ENCODE data around the gene TTLL13. TPM values are rescaled to one million over a fixed set of nuclear protein-coding genes. Genes with fewer than 3 reads are reported as not detected.
A peak's percentile ranks its signal among the peaks of the same experiment; 100 is the strongest.

Gene TTLL13
- polyA plus RNA-seq, 1 of the 3 experiments (the other 2 are of a cell fraction): 0.03 TPM

- 90% methylated on average over 26 of the region's 27 CpGs for WGBS (ENCODE audit: low lambda C conversion rate)
- TF ChIP-seq PBX3 (IDR thresholded peaks at IDR 0.05): no peak
- no peak for TF ChIP-seq GABPA (IDR thresholded peaks at IDR 0.05; ENCODE audit: low read depth)
- TF ChIP-seq SIN3A (IDR thresholded peaks at IDR 0.05; ENCODE audit: borderline replicate concordance, low read depth, low read length): no peak
- no peak; the same call in 1 of the 2 replicates for TF ChIP-seq POLR2AphosphoS5 (IDR thresholded peaks at IDR 0.05; ENCODE audit: low read depth, low read length)
- TF ChIP-seq JUND (IDR thresholded peaks at IDR 0.05): no peak
- TF ChIP-seq EP300 (IDR thresholded peaks at IDR 0.05; ENCODE audit: borderline replicate concordance in 1 of 2, low read depth in 1 of 2, low read length in 1 of 2): no peak
- no peak for TF ChIP-seq TCF12 (IDR thresholded peaks at IDR 0.05)
- no peak for TF ChIP-seq FOXJ3 (CRISPR knock-in tag; IDR thresholded peaks at IDR 0.05)
- TF ChIP-seq RAD21 (IDR thresholded peaks at IDR 0.05; ENCODE audit: low read length): no peak
- TF ChIP-seq GATA2 (CRISPR knock-in tag; IDR thresholded peaks at IDR 0.05): no peak
- TF ChIP-seq MAX (IDR thresholded peaks at IDR 0.05; ENCODE audit: low read depth): no peak
- no peak for TF ChIP-seq MEF2A (IDR thresholded peaks at IDR 0.05; ENCODE audit: borderline replicate concordance, low read depth)
- TF ChIP-seq REST (IDR thresholded peaks at IDR 0.05; ENCODE audit: low read depth, low read length): no peak
- no peak for TF ChIP-seq MXI1 (IDR thresholded peaks at IDR 0.05; ENCODE audit: low read depth, low read length)
- TF ChIP-seq FOXM1 (IDR thresholded peaks at IDR 0.05; ENCODE audit: low read depth): no peak
- no peak for TF ChIP-seq USF2 (IDR thresholded peaks at IDR 0.05; ENCODE audit: borderline replicate concordance, low read depth, low read length)
These were observed 18.0 kb upstream of the TTLL13 start for GRCh38 chr15:90231028-90232017.

More at GRCh38 chr15:90231028-90232017, 18.0 kb upstream of the TTLL13 start:
- H3K4me3 ChIP-seq (ENCODE audit: low read depth in 2 of 2, low read length in 1 of 2): no peak overlapping the region
- H3K79me2 ChIP-seq (ENCODE audit: insufficient read depth): peaks cover 26% of the 10 kb centered on the region
- no peaks in the 10 kb centered on the region for H3K9me2 ChIP-seq
- no peaks in the 10 kb centered on the region for H3F3A ChIP-seq (replicated peaks; ENCODE audit: insufficient read depth)
- no peak overlapping the region for H3K27ac ChIP-seq (ENCODE audit: low read depth in 2 of 2, low read length in 1 of 2)
- H3K36me3 ChIP-seq (replicated peaks in 1 of 2; ENCODE audit: control insufficient read depth in 1 of 2, insufficient read depth in 2 of 2, low read length in 1 of 2): peaks cover 6 to 43% of the 10 kb centered on the region in 2 experiments
- 0 out of 2 replicates have a peak overlapping the region, but pooled peaks have one; percentile 77 for H3K4me2 ChIP-seq
- H3K9ac ChIP-seq: no peak overlapping the region
- POLR2A ChIA-PET: interaction anchor here (0.5 kb wide), 1 partner anchor 30 kb away, joined by 5 read pairs; no protein-coding TSS in a partner anchor
- DNase-seq: no peak
- H3K4me1 ChIP-seq (ENCODE audit: control insufficient read depth in 1 of 2, insufficient read depth in 2 of 2, low read depth in 1 of 2, low read length in 1 of 2): peaks cover 5 to 9% of the 10 kb centered on the region in 2 experiments; a peak in 2 of 4 replicates
- H3K9me3 ChIP-seq: no peaks in the 10 kb centered on the region
- H2AFZ ChIP-seq (ENCODE audit: low read depth): no peak overlapping the region
- H4K20me1 ChIP-seq (ENCODE audit: insufficient read depth): no peaks in the 10 kb centered on the region
- no peaks in the 10 kb centered on the region for H3K27me3 ChIP-seq (ENCODE audit: insufficient read depth)
- CTCF ChIA-PET: interaction anchor here (2.9 to 5.4 kb wide), 4 partner anchors 10 to 87 kb away, joined by 11 to 35 read pairs (median 18); partner anchors contain the start of gene TTLL13
